K562 (cell line): Measurements from ENCODE around the gene PPP4C. TPM values are rescaled to one million over a fixed set of nuclear protein-coding genes. Genes with fewer than 3 reads are reported as not detected.

ENCODE experiments used
- DNMT1 ChIP-seq: fragments of 450-650 bp; IDR thresholded peaks from 2 replicates; pipeline ENCODE4 v1.6.1; 2016; ENCODE audit warnings: antibody characterized with exemption, mild to moderate bottlenecking
- EHMT2 ChIP-seq: fragments of 450-650 bp; IDR thresholded peaks from 2 replicates; pipeline ENCODE4 v1.6.1; 2018; ENCODE audit warnings: antibody characterized with exemption
- HMBOX1 ChIP-seq: sonication (generic); IDR thresholded peaks from 2 replicates; pipeline ENCODE4 v1.6.1; 2016
- JUN ChIP-seq, 2 experiments: sonication (generic) in 1 of 2; formaldehyde crosslinking in 1 of 2; IDR thresholded peaks; 2 replicates each; pipeline versions ENCODE4 v1.6.1 to v1.8.0; 2012 to 2022; ENCODE audit warnings: borderline replicate concordance in 2 of 2, mild to moderate bottlenecking in 2 of 2, improper control_type of control experiment in 1 of 2, low read depth in 1 of 2, low read length in 1 of 2, missing genetic modification reagents in 1 of 2
- KHSRP ChIP-seq: fragments of 450-650 bp; IDR thresholded peaks from 2 replicates; pipeline ENCODE4 v1.6.1; 2017
- KLF16 ChIP-seq: IDR thresholded peaks from 2 replicates; pipeline ENCODE4 v1.6.1; 2016; ENCODE audit warnings: antibody characterized with exemption
- MLX ChIP-seq, 2 experiments: fragments of 450-650 bp in 1 of 2; sonication (generic) in 1 of 2; formaldehyde crosslinking; conservative IDR thresholded peaks; 2 replicates each; pipeline versions ENCODE4 v1.4.0 to v1.8.1; 2020 to 2022; ENCODE audit warnings: mild to moderate bottlenecking in 1 of 2, missing genetic modification reagents in 1 of 2
- NR2C1 ChIP-seq, 2 experiments: fragments of 450-650 bp; IDR thresholded peaks; 2 replicates each; pipeline ENCODE4 v1.6.1; 2017; ENCODE audit warnings: mild to moderate bottlenecking in 2 of 2, antibody characterized with exemption in 1 of 2, inconsistent platforms in 1 of 2, missing compliant biosample characterization in 1 of 2, missing genetic modification characterization in 1 of 2
- POLR2G ChIP-seq: fragments of 200-400 bp; formaldehyde crosslinking; IDR thresholded peaks from 2 replicates; pipeline ENCODE4 v1.6.1; 2017; ENCODE audit warnings: low read depth, mild to moderate bottlenecking, antibody characterized with exemption, low read length, moderate library complexity
- RBM17 ChIP-seq: fragments of 200-400 bp; formaldehyde crosslinking; IDR thresholded peaks from 2 replicates; pipeline ENCODE4 v1.6.1; 2017; ENCODE audit warnings: low read depth, mild to moderate bottlenecking, low read length, borderline replicate concordance
- RBM25 ChIP-seq: fragments of 200-400 bp; formaldehyde crosslinking; IDR thresholded peaks from 2 replicates; pipeline ENCODE4 v1.6.1; 2018; ENCODE audit warnings: low read length, low read depth, moderate library complexity; ENCODE audit not compliant: severe bottlenecking
- SMARCB1 ChIP-seq: IDR thresholded peaks from 2 replicates; pipeline ENCODE4 v1.6.1; 2011; ENCODE audit warnings: improper control_type of control experiment, low read depth; ENCODE audit not compliant: insufficient read length
- TAL1 ChIP-seq: fragments of 450-650 bp; IDR thresholded peaks from 2 replicates; pipeline ENCODE4 v1.6.1; 2016; ENCODE audit warnings: mild to moderate bottlenecking
- ZNF143 ChIP-seq: sonication (generic); formaldehyde crosslinking; IDR thresholded peaks from 2 replicates; pipeline ENCODE4 v1.9.0; 2022; ENCODE audit warnings: mild to moderate bottlenecking, missing genetic modification reagents
- ZNF347 ChIP-seq: fragments of 450-650 bp; formaldehyde crosslinking; IDR thresholded peaks from 2 replicates; pipeline ENCODE4 v1.4.0; 2020; ENCODE audit warnings: low read depth, mild to moderate bottlenecking, moderate library complexity
- polyA plus RNA-seq, 8 experiments: library from polyadenylated mRNA; depleted of rRNA in 4 of 8; stranded (reverse) in 5 of 8; unstranded in 3 of 8; fragments of >200 nt; fragmentation: Nextera tagmentation in 2 of 8; fragmentation: Illumina TruSeq in 1 of 8; extraction: Ambion mirVana in 2 of 8; extraction: Trizol in 1 of 8; gene quantifications; 2 replicates each; pipeline versions ENCODE4 v1.2.1 to v1.2.3, GENCODE V29; 2011 to 2014; ENCODE audit warnings: inconsistent platforms in 1 of 8, missing spikeins in 1 of 8
- total RNA-seq, 7 experiments: library from RNA; depleted of rRNA in 6 of 7; stranded (reverse); fragments of >200 nt in 6 of 7; fragmentation: Illumina TruSeq in 2 of 7; extraction: Trizol in 2 of 7; gene quantifications; 2 replicates each; pipeline versions ENCODE4 v1.2.1 to v1.2.3, GENCODE V29; 2011 to 2021; ENCODE audit warnings: low replicate concordance in 1 of 7
- TF ChIP-seq, protein P1 (sequence below): sonication (generic); formaldehyde crosslinking; IDR thresholded peaks from 2 replicates; pipeline ENCODE4 v1.8.1; 2023; ENCODE audit warnings: mild to moderate bottlenecking, missing genetic modification reagents
- TF ChIP-seq, protein P2 (sequence below): fragments of 250-450 bp; sonication (Bioruptor Pico); IDR thresholded peaks from 2 replicates; pipeline ENCODE4 v1.4.0; 2020

PPP4C gene
- total and polyA plus RNA-seq, 9 of the 15 experiments (the other 6 are each of a cell fraction or from before 2014, with no cell fraction given): 3.5 to 183 (median 131) TPM

DNA sequence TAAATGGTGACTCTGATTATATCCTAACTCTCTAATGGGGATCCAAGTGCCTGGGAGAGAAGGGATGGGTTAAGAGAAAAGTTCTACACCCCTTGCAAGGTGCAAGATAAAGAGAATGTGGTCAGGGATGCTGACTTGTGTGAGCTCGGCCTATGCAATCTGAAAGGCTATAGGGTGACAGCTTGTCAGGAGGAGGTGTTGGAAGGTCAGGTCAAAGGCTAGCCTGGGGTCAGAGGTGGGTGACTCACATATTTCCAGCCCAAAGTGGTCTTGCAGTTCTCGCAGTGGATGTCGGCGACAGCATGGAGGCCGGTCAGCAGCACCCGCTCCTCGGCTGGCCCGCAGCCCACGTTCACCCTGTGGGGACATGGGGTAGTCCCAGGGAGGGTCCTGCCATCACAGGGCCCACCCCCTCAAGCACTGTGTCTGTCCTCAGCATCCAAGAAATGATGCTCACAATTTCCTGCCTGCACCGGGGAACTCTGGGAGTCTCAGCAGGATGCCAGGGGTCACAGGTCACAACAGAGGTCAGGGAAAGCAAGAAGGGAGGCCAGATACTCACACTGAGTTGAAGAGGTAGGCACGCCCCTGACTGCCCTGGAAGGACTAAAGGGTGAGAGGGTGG, 18.9 kb downstream of the PPP4C start (continued):
- TF ChIP-seq SMARCB1: no peak
- peak; percentile 45; the same call in 1 of the 2 replicates for TF ChIP-seq ZNF143 (CRISPR knock-in tag)
- peak; percentile 90 for TF ChIP-seq NR2C1 (IDR thresholded peaks at IDR 0.05)
- TF ChIP-seq NR2C1 (tag; IDR thresholded peaks at IDR 0.05): peak; percentile 93
- TF ChIP-seq ZNF347 (CRISPR knock-in tag): no peak
- TF ChIP-seq POLR2G: no peak
- TF ChIP-seq DNMT1: no peak
- no peak for TF ChIP-seq RBM25
- no peak for TF ChIP-seq EHMT2
- 0 out of 2 replicates have a peak, but pooled peaks have one; percentile 32 for TF ChIP-seq HMBOX1
- TF ChIP-seq RBM17: no peak
- no peak for TF ChIP-seq KHSRP
- TF ChIP-seq KLF16: no peak
- no peak for TF ChIP-seq MLX (CRISPR knock-in tag; conservative IDR thresholded peaks at IDR 0.05)
- no peak for TF ChIP-seq TAL1
- TF ChIP-seq, protein P1, sequence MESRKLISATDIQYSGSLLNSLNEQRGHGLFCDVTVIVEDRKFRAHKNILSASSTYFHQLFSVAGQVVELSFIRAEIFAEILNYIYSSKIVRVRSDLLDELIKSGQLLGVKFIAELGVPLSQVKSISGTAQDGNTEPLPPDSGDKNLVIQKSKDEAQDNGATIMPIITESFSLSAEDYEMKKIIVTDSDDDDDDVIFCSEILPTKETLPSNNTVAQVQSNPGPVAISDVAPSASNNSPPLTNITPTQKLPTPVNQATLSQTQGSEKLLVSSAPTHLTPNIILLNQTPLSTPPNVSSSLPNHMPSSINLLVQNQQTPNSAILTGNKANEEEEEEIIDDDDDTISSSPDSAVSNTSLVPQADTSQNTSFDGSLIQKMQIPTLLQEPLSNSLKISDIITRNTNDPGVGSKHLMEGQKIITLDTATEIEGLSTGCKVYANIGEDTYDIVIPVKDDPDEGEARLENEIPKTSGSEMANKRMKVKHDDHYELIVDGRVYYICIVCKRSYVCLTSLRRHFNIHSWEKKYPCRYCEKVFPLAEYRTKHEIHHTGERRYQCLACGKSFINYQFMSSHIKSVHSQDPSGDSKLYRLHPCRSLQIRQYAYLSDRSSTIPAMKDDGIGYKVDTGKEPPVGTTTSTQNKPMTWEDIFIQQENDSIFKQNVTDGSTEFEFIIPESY (CRISPR knock-in tag): no peak
- TF ChIP-seq, protein P2, sequence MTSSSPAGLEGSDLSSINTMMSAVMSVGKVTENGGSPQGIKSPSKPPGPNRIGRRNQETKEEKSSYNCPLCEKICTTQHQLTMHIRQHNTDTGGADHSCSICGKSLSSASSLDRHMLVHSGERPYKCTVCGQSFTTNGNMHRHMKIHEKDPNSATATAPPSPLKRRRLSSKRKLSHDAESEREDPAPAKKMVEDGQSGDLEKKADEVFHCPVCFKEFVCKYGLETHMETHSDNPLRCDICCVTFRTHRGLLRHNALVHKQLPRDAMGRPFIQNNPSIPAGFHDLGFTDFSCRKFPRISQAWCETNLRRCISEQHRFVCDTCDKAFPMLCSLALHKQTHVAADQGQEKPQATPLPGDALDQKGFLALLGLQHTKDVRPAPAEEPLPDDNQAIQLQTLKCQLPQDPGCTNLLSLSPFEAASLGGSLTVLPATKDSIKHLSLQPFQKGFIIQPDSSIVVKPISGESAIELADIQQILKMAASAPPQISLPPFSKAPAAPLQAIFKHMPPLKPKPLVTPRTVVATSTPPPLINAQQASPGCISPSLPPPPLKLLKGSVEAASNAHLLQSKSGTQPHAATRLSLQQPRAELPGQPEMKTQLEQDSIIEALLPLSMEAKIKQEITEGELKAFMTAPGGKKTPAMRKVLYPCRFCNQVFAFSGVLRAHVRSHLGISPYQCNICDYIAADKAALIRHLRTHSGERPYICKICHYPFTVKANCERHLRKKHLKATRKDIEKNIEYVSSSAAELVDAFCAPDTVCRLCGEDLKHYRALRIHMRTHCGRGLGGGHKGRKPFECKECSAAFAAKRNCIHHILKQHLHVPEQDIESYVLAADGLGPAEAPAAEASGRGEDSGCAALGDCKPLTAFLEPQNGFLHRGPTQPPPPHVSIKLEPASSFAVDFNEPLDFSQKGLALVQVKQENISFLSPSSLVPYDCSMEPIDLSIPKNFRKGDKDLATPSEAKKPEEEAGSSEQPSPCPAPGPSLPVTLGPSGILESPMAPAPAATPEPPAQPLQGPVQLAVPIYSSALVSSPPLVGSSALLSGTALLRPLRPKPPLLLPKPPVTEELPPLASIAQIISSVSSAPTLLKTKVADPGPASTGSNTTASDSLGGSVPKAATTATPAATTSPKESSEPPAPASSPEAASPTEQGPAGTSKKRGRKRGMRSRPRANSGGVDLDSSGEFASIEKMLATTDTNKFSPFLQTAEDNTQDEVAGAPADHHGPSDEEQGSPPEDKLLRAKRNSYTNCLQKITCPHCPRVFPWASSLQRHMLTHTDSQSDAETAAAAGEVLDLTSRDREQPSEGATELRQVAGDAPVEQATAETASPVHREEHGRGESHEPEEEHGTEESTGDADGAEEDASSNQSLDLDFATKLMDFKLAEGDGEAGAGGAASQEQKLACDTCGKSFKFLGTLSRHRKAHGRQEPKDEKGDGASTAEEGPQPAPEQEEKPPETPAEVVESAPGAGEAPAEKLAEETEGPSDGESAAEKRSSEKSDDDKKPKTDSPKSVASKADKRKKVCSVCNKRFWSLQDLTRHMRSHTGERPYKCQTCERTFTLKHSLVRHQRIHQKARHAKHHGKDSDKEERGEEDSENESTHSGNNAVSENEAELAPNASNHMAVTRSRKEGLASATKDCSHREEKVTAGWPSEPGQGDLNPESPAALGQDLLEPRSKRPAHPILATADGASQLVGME: no peak
- TF ChIP-seq JUN (IDR thresholded peaks at IDR 0.05; ENCODE audit: borderline replicate concordance, low read depth, low read length): no peak
- TF ChIP-seq JUN (CRISPR knock-in tag; IDR thresholded peaks at IDR 0.05; ENCODE audit: borderline replicate concordance): no peak
